Liver (tissue), 3 donors: Measurements from ENCODE around the gene KPNB1.

Experiments
- ATF3 ChIP-seq: IDR thresholded peaks from 2 replicates; pipeline ENCODE4 v1.6.1; 2016; ENCODE audit warnings: antibody characterized with exemption
- CTCF ChIP-seq: fragments of 150-350 bp; IDR thresholded peaks from 2 replicates; pipeline ENCODE4 v1.5.1; 2017; ENCODE audit warnings: improper control_type of control experiment, low read depth, low read length; ENCODE audit not compliant: missing input control
- GABPA ChIP-seq, 2 donors: IDR thresholded peaks in 1 of 2; conservative IDR thresholded peaks in 1 of 2; 2 replicates each; pipeline ENCODE4 v1.6.1; 2016; ENCODE audit warnings: antibody characterized with exemption in 2 of 2, mild to moderate bottlenecking in 1 of 2, moderate library complexity in 1 of 2
- JUND ChIP-seq, 2 donors: IDR thresholded peaks; 2 replicates each; pipeline ENCODE4 v1.6.1; 2016; ENCODE audit warnings: antibody characterized with exemption in 2 of 2
- RAD21 ChIP-seq, 2 donors: IDR thresholded peaks; 2 replicates each; pipeline ENCODE4 v1.6.1; 2016; ENCODE audit warnings: antibody characterized with exemption in 2 of 2, mild to moderate bottlenecking in 2 of 2
- REST ChIP-seq: IDR thresholded peaks from 2 replicates; pipeline ENCODE4 v1.6.1; 2016; ENCODE audit warnings: antibody characterized with exemption, mild to moderate bottlenecking
- SP1 ChIP-seq: IDR thresholded peaks from 2 replicates; pipeline ENCODE4 v1.6.1; 2018; ENCODE audit warnings: antibody characterized with exemption, mild to moderate bottlenecking
- TAF1 ChIP-seq: conservative IDR thresholded peaks from 2 replicates; pipeline ENCODE4 v1.6.1; 2016; ENCODE audit warnings: antibody characterized with exemption, mild to moderate bottlenecking
- YY1 ChIP-seq: IDR thresholded peaks from 2 replicates; pipeline ENCODE4 v1.6.1; 2016; ENCODE audit warnings: antibody characterized with exemption, mild to moderate bottlenecking
- ZBTB33 ChIP-seq: IDR thresholded peaks from 2 replicates; pipeline ENCODE4 v1.6.1; 2016; ENCODE audit warnings: antibody characterized with exemption
- donor health status: healthy.
- donor health status: healthy.

- TF ChIP-seq CTCF (no peak), RAD21 (IDR thresholded peaks at IDR 0.05) (no peak), REST (no peak), YY1 (no peak), TAF1 (no peak), JUND (IDR thresholded peaks at IDR 0.05) (no peak), GABPA (IDR thresholded peaks at IDR 0.05 in 1 of 2, conservative IDR thresholded peaks at IDR 0.05 in 1 of 2) (no peak), ATF3 (no peak), SP1 (no peak), ZBTB33 (no peak)
Observed at GRCh38 chr17:47725446-47726111, 75.9 kb downstream of the KPNB1 start.
